Endothelial cell of umbilical vein (primary cell): ENCODE data around the gene SDCCAG8. TPM values are rescaled to one million over a fixed set of nuclear protein-coding genes. Genes with fewer than 3 reads are reported as not detected.
A peak's percentile ranks its signal among the peaks of the same experiment; 100 is the strongest.

Experiments used
- BruUV-seq: library from RNA; stranded (reverse); fragments of 400-500 nt; replicated peaks from 2 replicates; lab custom pipeline; 2021; lab: Mats Ljungman, UMichigan
- CTCF ChIA-PET: fragments of 300-600, 350-600 bp; sonication (Branson Sonifier 250); formaldehyde crosslinking; loops from one replicate; lab custom pipeline; 2021; ENCODE audit warnings: antibody characterized with exemption, inconsistent platforms; lab: Charles Lee
- POLR2A ChIA-PET: fragments of 300-600, 350-600 bp; sonication (Branson Sonifier 250); formaldehyde crosslinking; loops from one replicate; lab custom pipeline; 2021; ENCODE audit warnings: antibody characterized with exemption, inconsistent platforms; lab: Charles Lee
- DNase-seq: peaks from one replicate; pipeline ENCODE4 v3.0.0-alpha.2; 2011; ENCODE audit warnings: low read depth, low spot score
- FAIRE-seq: peaks from 2 replicates; lab custom pipeline; 2011; peaks lifted over from hg19 to GRCh38; lab: Jason Lieb, UNC
- H2AFZ ChIP-seq: 2 replicates; pipeline ENCODE4 v1.6.0; 2012; ENCODE audit warnings: low read depth, low read length, control low read depth, inconsistent platforms
- H3K27ac ChIP-seq: 2 replicates; pipeline ENCODE4 v1.5.1; 2011; ENCODE audit warnings: low read depth, mild to moderate bottlenecking, control low read depth, low read length, moderate library complexity; ENCODE audit not compliant: insufficient read depth
- H3K27me3 ChIP-seq, 2 experiments: 2 replicates each; pipeline versions ENCODE4 v1.6.0 to v1.6.1; 2011; ENCODE audit warnings: low read length in 2 of 2, mixed read lengths in 1 of 2; ENCODE audit not compliant: control insufficient read depth in 2 of 2, insufficient read depth in 2 of 2
- H3K36me3 ChIP-seq, 2 experiments: 2 replicates in 1 of 2; 3 replicates in 1 of 2; pipeline ENCODE4 v1.5.1; 2011; ENCODE audit warnings: low read length in 2 of 2, mild to moderate bottlenecking in 1 of 2, moderate library complexity in 1 of 2; ENCODE audit not compliant: control insufficient read depth in 2 of 2, insufficient read depth in 2 of 2; ENCODE audit errors: extremely low read depth in 1 of 2
- H3K4me1 ChIP-seq: 3 replicates; pipeline ENCODE4 v1.5.1; 2011; ENCODE audit warnings: mild to moderate bottlenecking, low read length; ENCODE audit not compliant: control insufficient read depth, insufficient read depth; ENCODE audit errors: extremely low read depth
- H3K4me2 ChIP-seq: 2 replicates; pipeline ENCODE4 v1.6.1; 2011; ENCODE audit warnings: low read length, control low read depth, mixed read lengths; ENCODE audit not compliant: insufficient read depth
- H3K4me3 ChIP-seq, 3 experiments: fragments of 200-600 bp in 1 of 3; sonication (generic), shearing (Covaris generic) in 1 of 3; replicated peaks in 1 of 3; 2 replicates each; pipeline ENCODE4 v1.5.1; 2011 to 2016; ENCODE audit warnings: control low read depth in 3 of 3, low read length in 3 of 3, mild to moderate bottlenecking in 2 of 3, inconsistent platforms in 1 of 3, low read depth in 1 of 3, moderate library complexity in 1 of 3; ENCODE audit not compliant: insufficient read depth in 1 of 3
- H3K79me2 ChIP-seq: 2 replicates; pipeline ENCODE4 v1.6.0; 2012; ENCODE audit warnings: low read length, inconsistent platforms; ENCODE audit not compliant: control insufficient read depth, insufficient read depth
- H3K9ac ChIP-seq: replicated peaks from 2 replicates; pipeline ENCODE3; 2011; ENCODE audit warnings: low read length, control low read depth; ENCODE audit not compliant: insufficient read depth; ENCODE audit errors: extremely low read depth
- H3K9me1 ChIP-seq: replicated peaks from 3 replicates; pipeline ENCODE4 v1.6.0; 2011; ENCODE audit warnings: mild to moderate bottlenecking, low read length; ENCODE audit not compliant: control insufficient read depth, insufficient read depth; ENCODE audit errors: extremely low read depth
- H3K9me3 ChIP-seq: replicated peaks from 2 replicates; pipeline ENCODE4 v1.5.1; 2012; ENCODE audit warnings: low read length, inconsistent platforms; ENCODE audit not compliant: control insufficient read depth, insufficient read depth
- H4K20me1 ChIP-seq: replicated peaks from 2 replicates; pipeline ENCODE3; 2011; ENCODE audit warnings: mild to moderate bottlenecking, low read length; ENCODE audit not compliant: control insufficient read depth, insufficient read depth; ENCODE audit errors: extremely low read depth
- CTCF ChIP-seq, 2 donors: IDR thresholded peaks; 1 replicate in 1 of 2; 2 replicates in 1 of 2; pipeline ENCODE4 v1.5.1; 2011; ENCODE audit warnings: low read length in 2 of 2, mild to moderate bottlenecking in 2 of 2, moderate library complexity in 2 of 2, control low read depth in 1 of 2, inconsistent platforms in 1 of 2, low read depth in 1 of 2; ENCODE audit not compliant: insufficient read depth in 1 of 2; ENCODE audit errors: extremely low read depth in 1 of 2
- EZH2 ChIP-seq: IDR thresholded peaks from 2 replicates; pipeline ENCODE4 v1.6.1; 2012; ENCODE audit warnings: borderline replicate concordance, low read depth, mild to moderate bottlenecking, moderate library complexity, low read length, inconsistent platforms; ENCODE audit not compliant: severe bottlenecking
- FOS ChIP-seq: IDR thresholded peaks from 2 replicates; pipeline ENCODE4 v1.6.1; 2011; ENCODE audit warnings: mild to moderate bottlenecking, low read length, moderate library complexity, borderline replicate concordance; ENCODE audit not compliant: insufficient read depth
- GATA2 ChIP-seq: IDR thresholded peaks from 2 replicates; pipeline ENCODE4 v1.7.0; 2011; ENCODE audit warnings: low read depth, mild to moderate bottlenecking, moderate library complexity, mixed read lengths, low read length; ENCODE audit not compliant: insufficient read length, insufficient read depth
- JUN ChIP-seq: IDR thresholded peaks from 2 replicates; pipeline ENCODE4 v1.6.1; 2011; ENCODE audit warnings: borderline replicate concordance, low read depth; ENCODE audit not compliant: insufficient read length, insufficient read depth
- MAX ChIP-seq: IDR thresholded peaks from 2 replicates; pipeline ENCODE4 v1.6.1; 2011; ENCODE audit not compliant: insufficient read depth, insufficient read length
- MYC ChIP-seq: IDR thresholded peaks from one replicate; pipeline ENCODE4 v1.6.1; 2011; ENCODE audit warnings: mild to moderate bottlenecking, low read depth, low read length
- POLR2A ChIP-seq: IDR thresholded peaks from 2 replicates; pipeline ENCODE4 v1.6.1; 2012; ENCODE audit warnings: low read depth, mild to moderate bottlenecking, control low read depth, low read length
- POLR2AphosphoS5 ChIP-seq: IDR thresholded peaks from 2 replicates; pipeline ENCODE4 v1.6.1; 2012; ENCODE audit warnings: low read depth, mild to moderate bottlenecking, control low read depth, low read length, moderate library complexity; ENCODE audit not compliant: insufficient read depth
- dilution Hi-C: fragments of 300-500 bp; cut with MboI; formaldehyde crosslinking; loops from one replicate; pipeline ENCODE4 v1.15.0; 2019; ENCODE audit warnings: low sequenced_read_pairs; ENCODE audit not compliant: extremely low pct_ligation_motif_present
- intact Hi-C: fragments of 100-400 bp; cut with micrococcal nuclease; formaldehyde crosslinking; loops from one replicate; pipeline ENCODE4 v1.10.0; 2022
- polyA plus RNA-seq, 4 experiments: library from polyadenylated mRNA; depleted of rRNA in 3 of 4; stranded (reverse) in 3 of 4; unstranded in 1 of 4; fragments of >200 nt; gene quantifications; 2 replicates each; pipeline versions ENCODE4 v1.2.1 to v1.2.3, GENCODE V29; 2011 to 2012; ENCODE audit warnings: missing spikeins in 1 of 4
- total RNA-seq: library from RNA; stranded (reverse); gene quantifications from 2 replicates; pipeline ENCODE4 v1.2.3, GENCODE V29; 2021

SDCCAG8 gene
- total and polyA plus RNA-seq, 2 donors (not counting 3 experiments of a cell fraction or from before 2014, with no cell fraction given): 14.6 to 25.7 TPM

- POLR2A ChIA-PET: no interaction called here
- H3K36me3 ChIP-seq: peaks cover 2 to 3% of the 10 kb centered on the region in 2 experiments
- no TSS peak for BruUV-seq
Measured at GRCh38 chr1:243345205-243345604, 89.4 kb downstream of the SDCCAG8 start.

More at GRCh38 chr1:243345205-243345604, 89.4 kb downstream of the SDCCAG8 start:
- no peak for FAIRE-seq
- intact Hi-C loops: loop anchor here (1.0 to 10.0 kb wide), 3 partner anchors 64 to 1110 kb away; partner anchors contain the start of gene ADSS2
- dilution Hi-C loops: no loop called here
- Histone ChIP-seq H3K9me3 (no peaks in the 10 kb centered on the region), H2AFZ (no peak overlapping the region), H3K79me2 (no peaks in the 10 kb centered on the region), H3K4me3 (no peak overlapping the region), H3K27ac (no peak overlapping the region), H3K9ac (no peak overlapping the region), H3K27me3 (no peaks in the 10 kb centered on the region), H3K4me2 (no peak overlapping the region), H3K9me1 (no peaks in the 10 kb centered on the region), H3K4me1 (peaks cover 14% of the 10 kb centered on the region), H4K20me1 (no peaks in the 10 kb centered on the region)
- TF ChIP-seq GATA2 (no peak), CTCF (IDR thresholded peaks at IDR 0.05; ENCODE audit: extremely low read depth in 1 of 2, insufficient read depth in 1 of 2, low read depth in 1 of 2, low read length in 2 of 2) (no peak), EZH2 (no peak), POLR2A (no peak), POLR2AphosphoS5 (no peak), JUN (no peak), FOS (no peak), MYC (no peak), MAX (no peak)
- CTCF ChIA-PET: no interaction called here
- peak; percentile 49 for DNase-seq
